Activated CD4-positive, alpha-beta T cell treated with anti-CD3 and anti-CD28 coated beads for 1 hour (primary cell): ENCODE results near the gene NSUN2.
"Not testable (repeated sequence)": the region's sequence is repeated elsewhere in the genome, so short reads cannot be mapped to it uniquely, and the experiment has no call there.

ENCODE experiments used
- DNase-seq: peaks from one replicate; pipeline ENCODE4 v3.0.0-alpha.2; 2020

NSUN2 gene

DNA sequence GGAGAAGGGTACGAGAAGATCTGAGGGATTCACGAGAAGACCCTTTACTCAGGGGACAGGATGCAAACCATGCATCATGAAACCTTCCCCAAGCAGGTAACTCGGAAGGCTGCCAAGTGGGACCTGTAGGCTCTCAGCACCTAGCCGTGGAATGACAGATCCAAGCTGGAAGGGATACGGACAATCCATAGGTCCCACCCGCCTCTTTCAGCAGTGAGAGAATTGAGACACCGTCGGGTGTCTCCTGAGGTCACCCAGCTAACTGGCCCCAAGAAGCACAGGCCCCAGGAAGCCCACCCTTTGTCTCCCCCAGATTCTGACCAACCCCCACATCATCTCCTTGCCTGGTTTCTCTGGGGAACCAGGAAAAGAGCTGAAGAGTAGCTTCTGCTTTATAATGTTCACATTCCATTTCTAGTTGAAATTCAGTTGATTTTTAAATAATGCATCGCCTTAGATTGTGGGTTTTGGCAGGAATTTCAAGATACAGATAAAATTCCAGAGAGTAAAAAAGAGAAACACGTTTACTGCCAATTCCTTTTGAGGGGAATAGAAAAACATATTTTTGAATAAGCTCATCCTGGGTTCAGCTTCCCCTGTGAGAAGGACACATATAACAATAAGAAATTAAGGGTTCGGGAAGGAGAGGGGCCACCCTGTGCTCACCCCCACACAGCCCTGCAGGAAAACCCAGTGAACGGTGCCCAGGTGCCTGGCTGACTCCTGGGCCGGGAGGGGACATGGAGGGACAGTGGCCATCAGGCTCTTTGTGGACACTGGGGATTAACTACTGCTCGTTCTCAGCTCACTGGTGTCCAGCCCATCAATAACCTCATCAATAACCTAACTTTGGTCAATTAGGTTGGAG, 51.1 kb downstream of the NSUN2 start:
- DNase-seq, result no peak

DNA sequence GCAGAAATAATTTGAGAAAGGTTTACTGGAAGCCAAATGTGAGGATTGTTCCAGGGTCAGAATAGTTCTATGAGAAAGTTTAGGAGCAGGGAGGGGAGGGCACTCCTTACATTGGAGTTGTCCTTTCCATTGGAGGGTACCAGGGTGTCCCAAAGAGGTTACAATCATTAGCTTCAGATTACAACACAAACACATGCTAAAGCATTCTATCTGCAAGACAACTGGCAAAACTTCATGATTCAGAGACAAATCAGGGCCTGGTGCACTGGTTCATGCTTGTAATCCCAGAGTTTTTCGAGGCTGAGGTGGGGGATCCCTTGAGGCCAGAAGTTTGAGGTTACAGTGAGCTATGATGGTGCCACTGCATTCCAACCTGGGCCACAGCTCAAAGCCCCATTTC, 51.8 kb downstream of the NSUN2 start:
- DNase-seq, result no peak

GRCh38 chr5:6579535-6579934, 53.3 kb downstream of the NSUN2 start:
- no peak for DNase-seq

GRCh38 chr5:6578676-6579343, 54.0 kb downstream of the NSUN2 start:
- no peak for DNase-seq

DNA sequence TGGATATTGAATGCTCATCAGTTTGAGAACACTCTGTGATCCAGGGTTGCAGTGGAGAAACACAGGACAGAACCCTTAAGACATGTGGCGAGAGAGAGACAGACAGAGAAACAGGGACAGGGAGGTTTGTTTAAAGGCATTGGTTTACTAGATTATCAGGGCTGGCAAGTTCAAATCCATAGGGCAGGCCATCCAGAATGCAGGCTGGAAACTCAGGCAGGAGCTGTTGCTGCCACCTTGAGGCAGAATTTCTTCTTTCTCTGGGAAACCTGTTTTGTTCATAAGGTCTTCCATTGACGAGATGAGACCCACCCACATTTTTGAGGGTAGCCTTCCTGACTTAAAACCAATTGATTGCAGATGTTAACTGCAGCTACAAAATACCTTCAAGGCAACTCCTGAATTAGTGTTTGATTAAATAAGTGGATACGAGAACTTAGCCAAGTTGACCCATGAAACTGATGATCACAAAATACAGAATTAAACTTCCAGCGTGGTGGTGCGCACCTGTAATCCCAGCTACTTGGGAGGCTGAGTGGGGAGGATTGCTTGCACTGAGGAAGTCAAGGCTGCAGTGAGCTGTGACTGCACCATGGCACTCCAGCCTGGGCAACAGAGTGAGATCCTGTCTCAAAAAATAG, 55.9 kb downstream of the NSUN2 start:
- DNase-seq, result no peak

DNA sequence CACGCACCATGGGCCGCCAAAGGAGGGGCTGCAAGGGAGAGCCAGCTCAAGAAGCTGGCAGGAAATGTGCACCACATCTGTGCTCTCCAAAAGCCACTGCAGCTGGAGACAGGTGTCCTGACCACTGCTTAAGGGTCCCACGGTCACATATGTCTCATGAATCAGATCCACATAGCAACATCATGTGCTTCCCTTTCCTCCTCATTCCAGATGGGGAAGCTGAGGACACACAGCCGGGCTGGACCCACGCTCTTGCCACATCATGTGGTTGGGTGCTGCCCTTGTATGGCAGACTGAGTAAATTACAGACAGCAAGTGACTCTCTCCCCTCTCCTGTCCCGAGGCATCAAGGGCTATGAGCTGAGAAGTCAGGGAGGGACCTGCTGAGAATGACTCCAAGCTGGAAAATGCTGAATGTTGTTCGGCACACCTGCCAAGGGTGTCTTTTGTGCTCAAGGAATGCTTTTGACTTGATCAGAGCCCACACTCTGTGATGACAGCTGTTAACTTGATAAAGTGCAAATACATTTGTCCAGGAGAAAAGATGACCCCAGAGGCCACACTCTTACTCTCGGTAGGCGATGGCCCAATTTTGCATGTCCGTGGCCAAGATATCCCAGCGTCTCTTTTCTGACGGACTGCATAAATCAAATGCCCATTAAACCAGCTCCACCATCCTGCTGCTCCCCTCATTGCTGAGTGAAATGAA, 58.2 kb downstream of the NSUN2 start:
- no peak for DNase-seq

GRCh38 chr5:6574111-6574510, 58.7 kb downstream of the NSUN2 start:
- no peak for DNase-seq

DNA sequence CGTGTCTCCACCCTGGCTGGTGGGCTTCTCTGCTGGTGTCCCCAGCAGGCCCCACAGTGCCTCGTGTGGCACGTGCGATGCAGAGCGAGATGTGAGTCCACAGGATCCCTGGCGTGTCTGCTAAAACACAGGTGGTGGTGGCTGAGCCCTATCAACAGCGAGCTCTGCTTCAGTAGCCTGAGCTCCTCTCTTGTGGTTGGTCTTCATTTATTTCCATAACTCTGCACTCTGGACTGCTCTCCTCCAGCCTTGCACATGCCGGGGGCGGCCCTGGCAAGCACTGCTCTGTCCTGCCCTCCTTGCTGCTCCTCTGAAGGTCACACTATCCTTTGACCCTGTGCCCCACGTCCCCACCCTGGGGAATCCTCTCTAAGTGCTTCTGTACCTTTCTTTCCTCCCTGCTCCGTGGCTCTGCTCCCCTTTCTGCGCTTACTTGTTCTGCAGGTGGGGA, 59.2 kb downstream of the NSUN2 start:
- DNase-seq, result no peak

- no peak for DNase-seq
Observed at GRCh38 chr5:6572825-6573380, 59.9 kb downstream of the NSUN2 start.

- no peak for DNase-seq
Observed at GRCh38 chr5:6572086-6572824, 60.6 kb downstream of the NSUN2 start.

DNA sequence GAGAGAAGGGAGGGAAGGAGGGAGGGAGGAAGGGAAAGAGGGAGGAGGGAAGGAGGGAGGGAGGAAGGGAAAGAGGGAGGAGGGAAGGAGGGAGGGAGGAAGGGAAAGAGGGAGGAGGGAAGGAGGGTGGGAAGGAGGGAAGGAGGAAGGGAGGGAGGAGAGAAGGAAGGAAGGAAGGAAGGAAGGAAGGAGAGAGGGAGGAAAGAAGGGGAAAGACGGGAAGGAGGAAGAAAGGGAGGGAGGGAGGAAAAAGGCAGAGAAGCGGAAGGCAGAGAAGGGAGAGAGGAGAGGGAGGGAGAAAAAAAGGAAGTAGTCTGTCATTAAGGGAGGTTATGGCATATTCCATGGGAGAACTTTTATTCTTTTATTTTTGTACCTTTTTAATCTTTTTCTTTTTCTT, 61.2 kb downstream of the NSUN2 start:
- DNase-seq, result not testable (repeated sequence)

- DNase-seq, result no peak
Observed at GRCh38 chr5:6570530-6570929, 62.3 kb downstream of the NSUN2 start.

- DNase-seq, result no peak
Observed at GRCh38 chr5:6568889-6569288, 64.0 kb downstream of the NSUN2 start.

- no peak for DNase-seq
Observed at GRCh38 chr5:6568383-6568782, 64.5 kb downstream of the NSUN2 start.

- no peak for DNase-seq
Observed at GRCh38 chr5:6567835-6568234, 65.0 kb downstream of the NSUN2 start.

DNA sequence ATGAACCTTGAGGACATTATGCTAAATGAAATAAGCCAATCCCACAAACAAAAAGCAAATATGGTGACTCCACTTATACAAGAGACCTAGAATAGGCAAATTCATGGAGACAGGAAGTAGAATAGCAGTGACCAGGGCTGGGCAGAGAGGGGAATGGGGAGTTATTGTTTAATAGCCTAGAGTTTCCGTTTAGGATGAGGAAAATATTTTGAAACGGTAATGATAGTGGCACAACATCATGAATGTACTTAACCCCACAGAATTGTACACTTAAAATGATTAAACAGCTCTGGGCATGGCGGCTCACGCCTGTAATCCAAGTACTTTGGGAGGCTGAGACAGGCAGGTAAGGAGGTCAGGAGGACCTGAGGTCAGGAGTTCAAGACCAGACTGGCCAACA, 65.8 kb downstream of the NSUN2 start:
- DNase-seq, result no peak

- no peak for DNase-seq
Observed at GRCh38 chr5:6565492-6565891, 67.4 kb downstream of the NSUN2 start.

DNA sequence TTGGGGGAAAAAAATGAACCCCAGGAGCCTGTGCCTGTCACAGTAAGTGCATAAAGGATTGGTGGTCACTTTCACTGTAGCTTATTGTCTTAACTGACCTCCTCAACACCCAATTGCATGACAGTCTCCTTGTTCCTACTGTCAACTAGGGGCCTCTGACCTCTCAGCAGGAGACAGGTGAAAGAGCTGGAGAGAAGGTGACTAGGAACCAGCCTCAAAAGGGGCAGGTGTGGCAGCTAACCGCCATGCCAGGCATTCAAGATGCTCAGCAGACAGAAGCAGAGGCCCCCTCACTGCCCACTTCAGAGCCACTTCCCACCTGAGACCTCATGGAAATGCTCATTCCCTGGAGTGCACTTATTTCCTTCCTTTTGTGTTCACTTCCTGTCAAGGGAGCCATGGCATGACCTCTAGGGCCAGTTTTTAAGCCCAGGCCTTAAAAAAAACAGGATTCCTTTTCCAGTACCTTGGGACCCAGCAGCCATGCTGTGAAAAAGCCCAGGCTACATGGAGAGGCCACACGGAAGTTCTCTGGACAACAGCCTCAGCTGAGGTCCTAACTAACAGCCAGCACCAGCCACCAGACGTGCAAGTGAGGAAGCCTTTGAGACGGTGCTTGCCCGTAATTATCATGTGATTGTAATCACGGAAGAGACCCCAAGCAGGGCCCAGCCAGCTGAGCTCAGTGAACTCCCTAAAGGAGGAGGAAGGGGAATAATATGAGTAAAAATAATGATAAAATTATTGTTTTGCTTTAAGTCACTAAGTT, 74.9 kb downstream of the NSUN2 start:
- DNase-seq, result no peak

GRCh38 chr5:6556802-6557102, 76.1 kb downstream of the NSUN2 start:
- no peak for DNase-seq

- no peak for DNase-seq
Observed at GRCh38 chr5:6556089-6556801, 76.6 kb downstream of the NSUN2 start.

GRCh38 chr5:6554812-6555211, 78.0 kb downstream of the NSUN2 start:
- no peak for DNase-seq
